ENCODE results near the gene ATR.
"Not testable (repeated sequence)": the region's sequence is repeated elsewhere in the genome, so short reads cannot be mapped to it uniquely, and the experiment has no call there.

Gene ATR

GRCh38 chr3:142568393-142569017 is 10.0 kb downstream of the ATR start:
- DNase-seq (ENCODE audit: low read depth), result no peak
- TF ChIP-seq MAX (IDR thresholded peaks at IDR 0.05; ENCODE audit: low read depth, low read length), result no peak
- TF ChIP-seq MYC (IDR thresholded peaks at IDR 0.05; ENCODE audit: low read depth, low read length), result no peak
- TF ChIP-seq POLR2A (IDR thresholded peaks at IDR 0.05; ENCODE audit: extremely low read depth, insufficient read length), result no peak
- TF ChIP-seq CTCF (IDR thresholded peaks at IDR 0.05; ENCODE audit: low read depth, low read length), result no peak
- H3K4me3 ChIP-seq (ENCODE audit: low read depth, low read length), result no peak overlapping the region

GRCh38 chr3:142566096-142566495 is 12.4 kb downstream of the ATR start:
- H3K4me3 ChIP-seq (ENCODE audit: low read depth, low read length), result no peak overlapping the region
- TF ChIP-seq CTCF (IDR thresholded peaks at IDR 0.05; ENCODE audit: low read depth, low read length) (no peak), POLR2A (IDR thresholded peaks at IDR 0.05; ENCODE audit: extremely low read depth, insufficient read length) (no peak), MYC (IDR thresholded peaks at IDR 0.05; ENCODE audit: low read depth, low read length) (no peak), MAX (IDR thresholded peaks at IDR 0.05; ENCODE audit: low read depth, low read length) (no peak)
- DNase-seq (ENCODE audit: low read depth), result no peak

- no peak for DNase-seq (ENCODE audit: low read depth)
- H3K4me3 ChIP-seq (ENCODE audit: low read depth, low read length), result no peak overlapping the region
- no peak for TF ChIP-seq MYC (IDR thresholded peaks at IDR 0.05; ENCODE audit: low read depth, low read length)
Observed at GRCh38 chr3:142563496-142563997, 15.0 kb downstream of the ATR start.

- no peak overlapping the region for H3K4me3 ChIP-seq (ENCODE audit: low read depth, low read length)
- no peak for DNase-seq (ENCODE audit: low read depth)
- TF ChIP-seq POLR2A (IDR thresholded peaks at IDR 0.05; ENCODE audit: extremely low read depth, insufficient read length) (no peak), MAX (IDR thresholded peaks at IDR 0.05; ENCODE audit: low read depth, low read length) (no peak), CTCF (IDR thresholded peaks at IDR 0.05; ENCODE audit: low read depth, low read length) (no peak), MYC (IDR thresholded peaks at IDR 0.05; ENCODE audit: low read depth, low read length) (no peak)
Observed at GRCh38 chr3:142560118-142560517, 18.4 kb downstream of the ATR start.

GRCh38 chr3:142553741-142554140 is 24.8 kb downstream of the ATR start:
- no peak for TF ChIP-seq CTCF (IDR thresholded peaks at IDR 0.05; ENCODE audit: low read depth, low read length)
- no peak for TF ChIP-seq MYC (IDR thresholded peaks at IDR 0.05; ENCODE audit: low read depth, low read length)
- TF ChIP-seq MAX (IDR thresholded peaks at IDR 0.05; ENCODE audit: low read depth, low read length), result no peak
- TF ChIP-seq POLR2A (IDR thresholded peaks at IDR 0.05; ENCODE audit: extremely low read depth, insufficient read length), result no peak
- H3K4me3 ChIP-seq (ENCODE audit: low read depth, low read length), result no peak overlapping the region
- DNase-seq (ENCODE audit: low read depth), result no peak

GRCh38 chr3:142552579-142552978 is 26.0 kb downstream of the ATR start:
- not testable (repeated sequence) for DNase-seq (ENCODE audit: low read depth); H3K4me3 ChIP-seq (ENCODE audit: low read depth, low read length)

- TF ChIP-seq MAX (IDR thresholded peaks at IDR 0.05; ENCODE audit: low read depth, low read length) (no peak), CTCF (IDR thresholded peaks at IDR 0.05; ENCODE audit: low read depth, low read length) (no peak), POLR2A (IDR thresholded peaks at IDR 0.05; ENCODE audit: extremely low read depth, insufficient read length) (no peak), MYC (IDR thresholded peaks at IDR 0.05; ENCODE audit: low read depth, low read length) (no peak)
- no peak overlapping the region for H3K4me3 ChIP-seq (ENCODE audit: low read depth, low read length)
- DNase-seq (ENCODE audit: low read depth), result no peak
Observed at GRCh38 chr3:142549986-142550385, 28.5 kb downstream of the ATR start.
